Measurements from ENCODE around the gene C2orf72. TPM values are rescaled to one million over a fixed set of nuclear protein-coding genes. Genes with fewer than 3 reads are reported as not detected.

Gene C2orf72
- total RNA-seq, 1 experiment from 2014 or later = 3.2 TPM

DNA sequence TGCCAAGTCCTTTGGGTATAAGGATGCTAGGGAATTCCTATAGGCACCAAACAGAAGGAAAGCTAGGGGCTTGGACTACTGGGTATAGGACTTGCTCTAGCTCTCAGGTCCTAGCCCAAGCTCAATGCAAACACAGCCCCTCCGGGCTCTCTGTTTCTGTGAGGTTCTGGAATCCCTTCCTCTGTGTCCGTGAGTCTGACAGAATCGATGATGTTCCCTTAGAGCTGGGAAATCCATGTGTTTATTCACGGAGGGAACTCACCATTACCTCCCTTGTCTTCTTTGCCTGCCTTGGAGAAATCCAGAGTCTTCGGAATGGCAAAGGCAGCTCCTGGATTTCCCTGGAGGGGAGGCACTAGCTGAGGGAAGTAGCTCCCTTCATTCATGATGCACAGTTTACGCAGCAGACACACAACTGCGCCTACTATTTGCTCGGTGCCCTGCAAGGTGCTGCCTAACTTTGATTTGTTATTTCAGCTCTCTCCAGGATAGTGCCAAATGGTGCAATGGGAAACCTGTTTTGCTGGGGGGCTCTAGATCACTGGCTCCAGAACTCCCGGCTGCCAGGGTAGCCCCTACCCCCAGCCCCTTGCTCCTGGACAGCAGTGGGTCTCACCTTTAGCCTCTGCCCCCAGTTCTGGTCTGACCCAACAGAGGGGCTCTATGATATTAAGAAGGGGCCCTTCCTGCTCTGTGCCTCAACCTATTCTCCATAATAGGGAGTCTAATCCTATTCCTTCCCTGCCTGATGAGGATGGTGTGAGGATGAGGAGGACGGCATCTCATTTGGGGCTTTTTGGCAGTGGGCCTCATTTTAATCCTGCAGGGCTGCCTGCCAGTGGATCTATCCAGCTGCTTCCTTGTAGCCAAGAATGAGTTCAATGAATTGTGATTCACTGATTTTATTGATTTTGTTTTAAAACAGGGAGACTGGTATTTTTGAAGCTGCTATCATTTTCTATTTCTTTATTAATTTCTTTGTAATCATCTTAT, 10.9 kb downstream of the C2orf72 start:
- no peaks in the 10 kb centered on the region for H3K9me3 ChIP-seq (ENCODE audit: control insufficient read depth, insufficient read depth, low read depth, low read length)
- no peaks in the 10 kb centered on the region for H3K36me3 ChIP-seq (ENCODE audit: control insufficient read depth, insufficient read depth, low read length)
- peaks cover 5% of the 10 kb centered on the region; the same call in 1 of the 2 replicates for H3K4me1 ChIP-seq (ENCODE audit: control insufficient read depth, insufficient read depth, low read length)
- ATAC-seq (no peak), DNase-seq (ENCODE audit: low read depth, low spot score) (no peak)
- no peak overlapping the region for H3K27ac ChIP-seq (ENCODE audit: low read length)
- no TSS peak for BruUV-seq (replicated peaks)
- ChIA-PET CTCF (no interaction called here), POLR2A (interaction anchor here (0.6 kb wide), 1 partner anchor 29 kb away, joined by 4 read pairs; no protein-coding TSS in a partner anchor)
- H3K4me3 ChIP-seq (ENCODE audit: low read depth in 2 of 2, low read length in 2 of 2) = no peak overlapping the region
- intact Hi-C loops (cut with micrococcal nuclease; ENCODE audit: unreplicated experiment) = no loop called here
- no peaks in the 10 kb centered on the region for H3K27me3 ChIP-seq (ENCODE audit: control insufficient read depth, insufficient read depth, low read length)
- TF ChIP-seq, protein P1, sequence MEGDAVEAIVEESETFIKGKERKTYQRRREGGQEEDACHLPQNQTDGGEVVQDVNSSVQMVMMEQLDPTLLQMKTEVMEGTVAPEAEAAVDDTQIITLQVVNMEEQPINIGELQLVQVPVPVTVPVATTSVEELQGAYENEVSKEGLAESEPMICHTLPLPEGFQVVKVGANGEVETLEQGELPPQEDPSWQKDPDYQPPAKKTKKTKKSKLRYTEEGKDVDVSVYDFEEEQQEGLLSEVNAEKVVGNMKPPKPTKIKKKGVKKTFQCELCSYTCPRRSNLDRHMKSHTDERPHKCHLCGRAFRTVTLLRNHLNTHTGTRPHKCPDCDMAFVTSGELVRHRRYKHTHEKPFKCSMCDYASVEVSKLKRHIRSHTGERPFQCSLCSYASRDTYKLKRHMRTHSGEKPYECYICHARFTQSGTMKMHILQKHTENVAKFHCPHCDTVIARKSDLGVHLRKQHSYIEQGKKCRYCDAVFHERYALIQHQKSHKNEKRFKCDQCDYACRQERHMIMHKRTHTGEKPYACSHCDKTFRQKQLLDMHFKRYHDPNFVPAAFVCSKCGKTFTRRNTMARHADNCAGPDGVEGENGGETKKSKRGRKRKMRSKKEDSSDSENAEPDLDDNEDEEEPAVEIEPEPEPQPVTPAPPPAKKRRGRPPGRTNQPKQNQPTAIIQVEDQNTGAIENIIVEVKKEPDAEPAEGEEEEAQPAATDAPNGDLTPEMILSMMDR (IDR thresholded peaks at IDR 0.05) = no peak
- TF ChIP-seq TCF7L2 (IDR thresholded peaks at IDR 0.05; ENCODE audit: low read depth, low read length) = no peak
- TF ChIP-seq REST (IDR thresholded peaks at IDR 0.05; ENCODE audit: insufficient read depth in 1 of 2, low read depth in 2 of 2, low read length in 1 of 2) = no peak
- TF ChIP-seq POLR2AphosphoS5 (IDR thresholded peaks at IDR 0.05; ENCODE audit: low read depth, low read length) = no peak
- TF ChIP-seq SIN3A (IDR thresholded peaks at IDR 0.05; ENCODE audit: borderline replicate concordance, insufficient read depth, low read depth, low read length) = no peak
- in situ Hi-C loops (cut with HindIII; ENCODE audit: low pct_unique_long_range_greater_than_20kb, low sequenced_read_pairs) = no loop called here

- in situ Hi-C loops (cut with HindIII; ENCODE audit: low pct_unique_long_range_greater_than_20kb, low sequenced_read_pairs) = no loop called here
- H3K4me1 ChIP-seq (ENCODE audit: control insufficient read depth, insufficient read depth, low read length) = peaks cover 5% of the 10 kb centered on the region; the same call in 1 of the 2 replicates
Observed at GRCh38 chr2:231049286-231050017, 12.1 kb downstream of the C2orf72 start.

More at GRCh38 chr2:231049286-231050017, 12.1 kb downstream of the C2orf72 start:
- H3K9me3 ChIP-seq (ENCODE audit: control insufficient read depth, insufficient read depth, low read depth, low read length) = no peaks in the 10 kb centered on the region
- ChIA-PET POLR2A (no interaction called here), CTCF (no interaction called here)
- BruUV-seq (replicated peaks) = no TSS peak
- no peak overlapping the region for H3K4me3 ChIP-seq (ENCODE audit: low read depth in 2 of 2, low read length in 2 of 2)
- H3K27me3 ChIP-seq (ENCODE audit: control insufficient read depth, insufficient read depth, low read length) = no peaks in the 10 kb centered on the region
- no peak for ATAC-seq
- H3K36me3 ChIP-seq (ENCODE audit: control insufficient read depth, insufficient read depth, low read length) = no peaks in the 10 kb centered on the region
- no peak overlapping the region for H3K27ac ChIP-seq (ENCODE audit: low read length)
- no peak for TF ChIP-seq POLR2AphosphoS5 (IDR thresholded peaks at IDR 0.05; ENCODE audit: low read depth, low read length)
- no peak for TF ChIP-seq TCF7L2 (IDR thresholded peaks at IDR 0.05; ENCODE audit: low read depth, low read length)
- no peak for TF ChIP-seq SIN3A (IDR thresholded peaks at IDR 0.05; ENCODE audit: borderline replicate concordance, insufficient read depth, low read depth, low read length)
- TF ChIP-seq, protein P1 (IDR thresholded peaks at IDR 0.05) = no peak
- no peak for TF ChIP-seq REST (IDR thresholded peaks at IDR 0.05; ENCODE audit: insufficient read depth in 1 of 2, low read depth in 2 of 2, low read length in 1 of 2)
- no peak for DNase-seq (ENCODE audit: low read depth, low spot score)
- intact Hi-C loops (cut with micrococcal nuclease; ENCODE audit: unreplicated experiment) = loop anchor here (10.0 kb wide), 1 partner anchor 225 kb away; no protein-coding TSS in a partner anchor

Data from Panc1 (cell line).